ENCODE results near the gene C22orf15. TPM values are rescaled to one million over a fixed set of nuclear protein-coding genes. Genes with fewer than 3 reads are reported as not detected.

C22orf15 gene
- total and polyA plus RNA-seq, 9 of the 15 experiments (the other 6 are each of a cell fraction or from before 2014, with no cell fraction given): 0.07 TPM; not detected in 8

DNA sequence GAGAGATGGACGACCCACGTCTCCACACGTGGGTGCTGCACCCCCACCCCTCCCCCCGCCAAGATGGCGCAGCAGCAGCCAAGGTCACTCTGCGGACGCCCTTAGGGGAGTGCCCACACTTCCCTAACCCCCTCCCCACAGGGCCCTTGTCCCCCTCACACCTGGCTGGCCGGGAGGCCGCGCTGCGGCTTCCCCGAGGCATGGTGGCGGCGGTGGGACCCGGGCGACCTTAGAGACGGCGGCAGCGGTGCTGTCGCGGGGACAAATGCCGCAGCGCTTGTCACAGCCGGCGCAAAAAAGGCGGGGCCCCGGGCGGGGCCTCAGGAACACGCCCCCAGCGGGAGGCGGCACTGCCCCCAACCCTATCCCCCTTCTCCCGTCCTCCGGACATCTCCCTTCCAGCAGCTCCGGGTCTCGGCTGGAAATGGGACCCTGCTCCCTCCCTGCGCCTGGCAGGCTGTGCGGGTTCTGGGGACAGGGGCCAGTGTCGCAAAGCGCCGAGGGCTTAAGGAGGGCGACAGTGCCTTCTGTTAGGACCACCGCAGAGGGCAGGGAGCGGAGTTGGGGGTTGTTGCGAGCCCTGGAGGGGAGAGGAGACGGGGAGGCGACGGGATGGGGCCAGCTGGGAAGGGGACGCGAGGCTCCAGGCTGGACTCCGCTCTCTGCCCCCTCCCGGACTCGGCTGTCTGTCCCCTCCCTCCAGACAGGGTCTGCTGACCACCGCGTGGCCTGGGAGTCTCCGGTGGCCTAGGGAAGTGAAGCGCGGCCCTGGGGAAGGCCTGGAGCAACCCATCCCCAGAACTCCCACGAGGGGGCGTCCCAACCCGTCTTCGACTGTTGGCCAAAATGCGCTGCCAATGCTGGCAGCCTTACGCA, 5.1 kb downstream of the C22orf15 start, which contains the start of gene CHCHD10 (continued):
- TF ChIP-seq NFIC (IDR thresholded peaks at IDR 0.05) (peak; percentile 38), FOXJ3 (CRISPR knock-in tag; IDR thresholded peaks at IDR 0.05) (no peak), ADNP (tag; IDR thresholded peaks at IDR 0.05) (no peak), IFI16 (CRISPR knock-in tag; IDR thresholded peaks at IDR 0.05) (no peak), ILK (tag; IDR thresholded peaks at IDR 0.05; ENCODE audit: borderline replicate concordance, low read depth) (no peak), NFYB (IDR thresholded peaks at IDR 0.05; ENCODE audit: extremely low read depth, insufficient read length) (no peak), CCAR2 (IDR thresholded peaks at IDR 0.05; ENCODE audit: low read depth, low read length) (no peak), HEY1 (CRISPR knock-in tag; IDR thresholded peaks at IDR 0.05; ENCODE audit: borderline replicate concordance) (no peak), SRSF9 (IDR thresholded peaks at IDR 0.05; ENCODE audit: borderline replicate concordance, low read depth, low read length) (no peak), ZNF197 (CRISPR knock-in tag; IDR thresholded peaks at IDR 0.05; ENCODE audit: low read depth) (no peak), ZKSCAN1 (IDR thresholded peaks at IDR 0.05; ENCODE audit: low read depth, low read length) (no peak), SMC3 (conservative IDR thresholded peaks at IDR 0.05; ENCODE audit: insufficient read depth, low read depth, low read length) (peak; percentile 38; the same call in 1 of the 2 replicates), ARHGAP35 (IDR thresholded peaks at IDR 0.05; ENCODE audit: partially characterized antibody) (no peak), ZNF445 (CRISPR knock-in tag; IDR thresholded peaks at IDR 0.05; ENCODE audit: low read depth) (no peak), RAD51 (IDR thresholded peaks at IDR 0.05; ENCODE audit: borderline replicate concordance, low read depth) (peak; percentile 25; the same call in 1 of the 2 replicates), GTF2F1 (IDR thresholded peaks at IDR 0.05; ENCODE audit: low read depth, low read length) (0 out of 2 replicates have a peak, but pooled peaks have one; percentile 51), SRSF1 (IDR thresholded peaks at IDR 0.05; ENCODE audit: low read depth, low read length) (no peak), GABPA (tag; conservative IDR thresholded peaks at IDR 0.05; ENCODE audit: low read depth) (0 out of 2 replicates have a peak, but pooled peaks have one; percentile 23), TAF7 (tag; IDR thresholded peaks at IDR 0.05) (peak; percentile 81), DPF2 (IDR thresholded peaks at IDR 0.05) (peak; percentile 35; the same call in 1 of the 2 replicates)
- TF ChIP-seq, protein P1, sequence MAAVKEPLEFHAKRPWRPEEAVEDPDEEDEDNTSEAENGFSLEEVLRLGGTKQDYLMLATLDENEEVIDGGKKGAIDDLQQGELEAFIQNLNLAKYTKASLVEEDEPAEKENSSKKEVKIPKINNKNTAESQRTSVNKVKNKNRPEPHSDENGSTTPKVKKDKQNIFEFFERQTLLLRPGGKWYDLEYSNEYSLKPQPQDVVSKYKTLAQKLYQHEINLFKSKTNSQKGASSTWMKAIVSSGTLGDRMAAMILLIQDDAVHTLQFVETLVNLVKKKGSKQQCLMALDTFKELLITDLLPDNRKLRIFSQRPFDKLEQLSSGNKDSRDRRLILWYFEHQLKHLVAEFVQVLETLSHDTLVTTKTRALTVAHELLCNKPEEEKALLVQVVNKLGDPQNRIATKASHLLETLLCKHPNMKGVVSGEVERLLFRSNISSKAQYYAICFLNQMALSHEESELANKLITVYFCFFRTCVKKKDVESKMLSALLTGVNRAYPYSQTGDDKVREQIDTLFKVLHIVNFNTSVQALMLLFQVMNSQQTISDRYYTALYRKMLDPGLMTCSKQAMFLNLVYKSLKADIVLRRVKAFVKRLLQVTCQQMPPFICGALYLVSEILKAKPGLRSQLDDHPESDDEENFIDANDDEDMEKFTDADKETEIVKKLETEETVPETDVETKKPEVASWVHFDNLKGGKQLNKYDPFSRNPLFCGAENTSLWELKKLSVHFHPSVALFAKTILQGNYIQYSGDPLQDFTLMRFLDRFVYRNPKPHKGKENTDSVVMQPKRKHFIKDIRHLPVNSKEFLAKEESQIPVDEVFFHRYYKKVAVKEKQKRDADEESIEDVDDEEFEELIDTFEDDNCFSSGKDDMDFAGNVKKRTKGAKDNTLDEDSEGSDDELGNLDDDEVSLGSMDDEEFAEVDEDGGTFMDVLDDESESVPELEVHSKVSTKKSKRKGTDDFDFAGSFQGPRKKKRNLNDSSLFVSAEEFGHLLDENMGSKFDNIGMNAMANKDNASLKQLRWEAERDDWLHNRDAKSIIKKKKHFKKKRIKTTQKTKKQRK (IDR thresholded peaks at IDR 0.05; ENCODE audit: borderline replicate concordance, low read depth, low read length): no peak
- TF ChIP-seq, protein P2, sequence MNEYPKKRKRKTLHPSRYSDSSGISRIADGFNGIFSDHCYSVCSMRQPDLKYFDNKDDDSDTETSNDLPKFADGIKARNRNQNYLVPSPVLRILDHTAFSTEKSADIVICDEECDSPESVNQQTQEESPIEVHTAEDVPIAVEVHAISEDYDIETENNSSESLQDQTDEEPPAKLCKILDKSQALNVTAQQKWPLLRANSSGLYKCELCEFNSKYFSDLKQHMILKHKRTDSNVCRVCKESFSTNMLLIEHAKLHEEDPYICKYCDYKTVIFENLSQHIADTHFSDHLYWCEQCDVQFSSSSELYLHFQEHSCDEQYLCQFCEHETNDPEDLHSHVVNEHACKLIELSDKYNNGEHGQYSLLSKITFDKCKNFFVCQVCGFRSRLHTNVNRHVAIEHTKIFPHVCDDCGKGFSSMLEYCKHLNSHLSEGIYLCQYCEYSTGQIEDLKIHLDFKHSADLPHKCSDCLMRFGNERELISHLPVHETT (CRISPR knock-in tag; conservative IDR thresholded peaks at IDR 0.05 in 1 of 2, IDR thresholded peaks at IDR 0.05 in 1 of 2): no peak
- TF ChIP-seq, protein P3, sequence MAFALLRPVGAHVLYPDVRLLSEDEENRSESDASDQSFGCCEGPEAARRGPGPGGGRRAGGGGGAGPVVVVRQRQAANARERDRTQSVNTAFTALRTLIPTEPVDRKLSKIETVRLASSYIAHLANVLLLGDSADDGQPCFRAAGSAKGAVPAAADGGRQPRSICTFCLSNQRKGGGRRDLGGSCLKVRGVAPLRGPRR (CRISPR knock-in tag; IDR thresholded peaks at IDR 0.05): 0 out of 2 replicates have a peak, but pooled peaks have one; percentile 42
